Kidney (tissue), 14 donors: Measurements from ENCODE around the gene EFNA3. TPM values are rescaled to one million over a fixed set of nuclear protein-coding genes. Genes with fewer than 3 reads are reported as not detected.

Experiments used
- DNase-seq, 5 donors: peaks; one replicate each; pipeline ENCODE4 v3.0.0-alpha.2; 2013 to 2020
- FAIRE-seq: peaks from 2 replicates; lab custom pipeline; 2012; peaks lifted over from hg19 to GRCh38; lab: Jason Lieb, UNC
- H3K27ac ChIP-seq, 2 donors: one replicate each; pipeline ENCODE4 v1.7.0; 2013; ENCODE audit warnings: low read depth in 2 of 2, low read length in 2 of 2, inconsistent platforms in 1 of 2
- H3K27me3 ChIP-seq: one replicate; pipeline ENCODE4 v1.7.1; 2013; ENCODE audit warnings: low read length, inconsistent platforms; ENCODE audit not compliant: control insufficient read depth, insufficient read depth
- H3K36me3 ChIP-seq, 3 donors: one replicate each; pipeline versions ENCODE4 v1.7.0 to v1.7.1; 2013; ENCODE audit warnings: low read length in 3 of 3, control low read depth in 1 of 3, inconsistent platforms in 1 of 3; ENCODE audit not compliant: insufficient read depth in 3 of 3, control insufficient read depth in 2 of 3
- H3K4me1 ChIP-seq, 3 donors: one replicate each; pipeline versions ENCODE4 v1.7.0 to v1.7.1; 2013; ENCODE audit warnings: low read length in 3 of 3, inconsistent platforms in 1 of 3, low read depth in 1 of 3; ENCODE audit not compliant: control insufficient read depth in 2 of 3, insufficient read depth in 2 of 3
- H3K4me3 ChIP-seq, 3 donors: one replicate each; pipeline versions ENCODE4 v1.7.0 to v1.8.1; 2013; ENCODE audit warnings: low read length in 3 of 3, control low read depth in 1 of 3, inconsistent platforms in 1 of 3
- H3K9ac ChIP-seq, 3 donors: one replicate each; pipeline versions ENCODE4 v1.7.0 to v1.7.1; 2013; ENCODE audit warnings: low read length in 3 of 3, control low read depth in 1 of 3, inconsistent platforms in 1 of 3
- H3K9me3 ChIP-seq, 3 donors: one replicate each; pipeline versions ENCODE4 v1.7.0 to v1.7.1; 2013; ENCODE audit warnings: low read length in 3 of 3, control low read depth in 1 of 3, inconsistent platforms in 1 of 3; ENCODE audit not compliant: control insufficient read depth in 2 of 3, insufficient read depth in 1 of 3
- intact Hi-C: fragments of 100-400 bp; cut with DNase I; formaldehyde crosslinking; loops from one replicate; pipeline ENCODE4 v1.11.1; 2022
- polyA plus RNA-seq: library from polyadenylated mRNA; stranded (reverse); fragments of 350-450 nt; fragmentation: Illumina TruSeq; extraction: RNeasy Lipid Tissue Mini Kit (QIAGEN cat#74804); gene quantifications from one replicate; pipeline ENCODE4 v1.2.3, GENCODE V29; 2014; ENCODE audit warnings: low read depth, low replicate concordance; ENCODE audit not compliant: insufficient read depth
- total RNA-seq: library from RNA; stranded (reverse); fragmentation: NEBNext Ultra II Directional; extraction: Animal tissue kit (Norgen Biotek cat#: 25700); gene quantifications from one replicate; pipeline ENCODE4 v1.2.1, GENCODE V29; 2021
- TF ChIP-seq, protein P1 (sequence below): IDR thresholded peaks from 3 replicates; pipeline ENCODE4 v1.5.1; 2012; ENCODE audit warnings: mild to moderate bottlenecking, moderate library complexity, borderline replicate concordance; ENCODE audit not compliant: insufficient read depth; ENCODE audit errors: extremely low read depth
- donor health status: control.
- donor health status: control.
- donor health status: control.
- donor health status: control.
- donor health status: control.
- donor health status: DM: yes; HTN: yes; CAD: no.
- donor health status: Normal renal cell carcinoma (clear cell type).

EFNA3 gene
- total and polyA plus RNA-seq, 2 donors from 2014 or later = 1.2 to 1.7 TPM

DNA sequence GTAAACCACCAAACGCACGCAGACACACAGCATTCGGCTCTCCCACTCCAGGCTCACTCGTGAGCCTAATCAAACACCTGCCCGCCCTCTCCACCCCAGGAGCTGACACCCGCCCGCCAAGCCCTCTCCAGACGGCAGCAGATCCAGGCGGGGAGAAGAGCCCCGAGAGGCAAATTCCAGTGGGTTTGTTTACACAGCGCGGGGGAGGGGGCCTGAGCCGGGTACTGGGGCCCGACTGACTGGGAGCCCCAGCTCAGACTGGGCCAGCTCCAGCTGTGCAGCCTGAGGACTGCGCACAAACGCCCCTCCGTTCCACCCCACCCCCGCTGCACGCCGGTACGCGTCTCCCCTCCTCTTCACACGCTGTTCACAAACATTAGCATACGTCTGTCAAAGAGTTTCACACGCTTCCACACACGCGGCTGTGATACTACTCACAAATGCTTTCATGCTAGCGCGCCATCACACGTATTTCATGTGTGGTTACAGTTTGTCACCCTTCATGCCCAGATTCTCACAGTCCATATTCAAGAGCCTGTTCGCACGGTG is 48.0 kb downstream of the EFNA3 start:
- Histone ChIP-seq H3K4me3 (peak overlapping the region; percentile 36 to 99 (median 62)), H3K9me3 (no peaks in the 10 kb centered on the region), H3K4me1 (peaks cover 0 to 27% (median 26%) of the 10 kb centered on the region in 3 donors), H3K27me3 (no peaks in the 10 kb centered on the region), H3K27ac (peak overlapping the region; percentile 80 to 85), H3K9ac (no peak overlapping the region), H3K36me3 (peaks cover under 1 to 9% (median 5%) of the 10 kb centered on the region in 3 donors)
- DNase-seq (peak; percentile 64 to 83 (median 72)), FAIRE-seq (no peak)
- TF ChIP-seq, protein P1, sequence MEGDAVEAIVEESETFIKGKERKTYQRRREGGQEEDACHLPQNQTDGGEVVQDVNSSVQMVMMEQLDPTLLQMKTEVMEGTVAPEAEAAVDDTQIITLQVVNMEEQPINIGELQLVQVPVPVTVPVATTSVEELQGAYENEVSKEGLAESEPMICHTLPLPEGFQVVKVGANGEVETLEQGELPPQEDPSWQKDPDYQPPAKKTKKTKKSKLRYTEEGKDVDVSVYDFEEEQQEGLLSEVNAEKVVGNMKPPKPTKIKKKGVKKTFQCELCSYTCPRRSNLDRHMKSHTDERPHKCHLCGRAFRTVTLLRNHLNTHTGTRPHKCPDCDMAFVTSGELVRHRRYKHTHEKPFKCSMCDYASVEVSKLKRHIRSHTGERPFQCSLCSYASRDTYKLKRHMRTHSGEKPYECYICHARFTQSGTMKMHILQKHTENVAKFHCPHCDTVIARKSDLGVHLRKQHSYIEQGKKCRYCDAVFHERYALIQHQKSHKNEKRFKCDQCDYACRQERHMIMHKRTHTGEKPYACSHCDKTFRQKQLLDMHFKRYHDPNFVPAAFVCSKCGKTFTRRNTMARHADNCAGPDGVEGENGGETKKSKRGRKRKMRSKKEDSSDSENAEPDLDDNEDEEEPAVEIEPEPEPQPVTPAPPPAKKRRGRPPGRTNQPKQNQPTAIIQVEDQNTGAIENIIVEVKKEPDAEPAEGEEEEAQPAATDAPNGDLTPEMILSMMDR = no peak
- intact Hi-C loops = no loop called here

DNA sequence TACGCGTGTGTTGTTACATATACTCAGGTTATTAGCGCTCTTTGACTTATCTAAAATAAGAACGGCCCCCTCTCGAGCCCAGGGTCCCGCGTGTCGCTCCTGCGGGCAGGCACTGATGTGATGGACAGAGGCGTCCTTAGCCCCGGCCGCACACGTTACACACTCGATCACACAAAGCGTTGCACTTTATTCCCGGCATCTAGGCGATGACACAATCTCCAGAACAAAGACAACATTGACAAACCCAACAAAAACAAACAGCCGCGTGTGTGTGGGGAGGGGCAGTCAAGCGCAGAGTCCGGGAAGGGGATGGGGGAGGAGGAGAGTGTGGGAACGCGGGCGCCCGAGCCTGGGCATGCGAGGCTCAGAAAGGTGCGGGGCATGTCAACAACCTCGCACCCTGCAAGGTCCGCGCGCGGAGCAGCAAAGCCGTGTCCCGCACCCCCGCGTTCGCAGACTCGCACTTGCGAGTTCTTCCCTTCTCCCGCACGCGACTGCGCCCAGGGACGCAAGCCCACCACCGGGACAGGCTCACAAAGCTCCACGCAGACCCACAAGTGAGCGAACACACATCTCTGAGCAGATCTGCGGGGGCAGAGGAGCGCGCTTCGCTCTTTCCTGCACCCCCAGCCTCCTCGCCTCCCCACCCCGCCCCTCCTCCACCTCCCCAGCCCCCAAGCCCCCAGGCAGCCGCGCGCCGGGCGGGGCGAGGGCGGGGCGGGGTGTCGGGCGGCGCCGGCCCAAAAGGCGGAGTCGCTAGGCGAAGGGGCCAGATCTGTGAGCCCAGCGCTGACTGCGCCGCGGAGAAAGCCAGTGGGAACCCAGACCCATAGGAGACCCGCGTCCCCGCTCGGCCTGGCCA is 48.7 kb downstream of the EFNA3 start, which contains the start of gene EFNA1:
Gene EFNA1 (plus strand): TSS at position 772 of the 862 bp plus-strand sequence. CDS start 102 bp downstream, outside the sequence.
- intact Hi-C loops = no loop called here
- peaks cover 0 to 31% (median 26%) of the 10 kb centered on the region in 3 donors for H3K4me1 ChIP-seq
- peaks cover 3 to 12% (median 8%) of the 10 kb centered on the region in 3 donors for H3K36me3 ChIP-seq
- no peaks in the 10 kb centered on the region for H3K27me3 ChIP-seq
- TF ChIP-seq, protein P1 = no peak
- no peaks in the 10 kb centered on the region for H3K9me3 ChIP-seq
- FAIRE-seq (no peak), DNase-seq (peak; percentile 78 to 93 (median 84))
- H3K9ac ChIP-seq = peak within 1 kb of the TSS; percentile 20 to 83 (median 50)
- H3K27ac ChIP-seq = peak within 1 kb of the TSS; percentile 90 to 97
- H3K4me3 ChIP-seq = peak within 1 kb of the TSS; percentile 53 to 99 (median 96)

DNA sequence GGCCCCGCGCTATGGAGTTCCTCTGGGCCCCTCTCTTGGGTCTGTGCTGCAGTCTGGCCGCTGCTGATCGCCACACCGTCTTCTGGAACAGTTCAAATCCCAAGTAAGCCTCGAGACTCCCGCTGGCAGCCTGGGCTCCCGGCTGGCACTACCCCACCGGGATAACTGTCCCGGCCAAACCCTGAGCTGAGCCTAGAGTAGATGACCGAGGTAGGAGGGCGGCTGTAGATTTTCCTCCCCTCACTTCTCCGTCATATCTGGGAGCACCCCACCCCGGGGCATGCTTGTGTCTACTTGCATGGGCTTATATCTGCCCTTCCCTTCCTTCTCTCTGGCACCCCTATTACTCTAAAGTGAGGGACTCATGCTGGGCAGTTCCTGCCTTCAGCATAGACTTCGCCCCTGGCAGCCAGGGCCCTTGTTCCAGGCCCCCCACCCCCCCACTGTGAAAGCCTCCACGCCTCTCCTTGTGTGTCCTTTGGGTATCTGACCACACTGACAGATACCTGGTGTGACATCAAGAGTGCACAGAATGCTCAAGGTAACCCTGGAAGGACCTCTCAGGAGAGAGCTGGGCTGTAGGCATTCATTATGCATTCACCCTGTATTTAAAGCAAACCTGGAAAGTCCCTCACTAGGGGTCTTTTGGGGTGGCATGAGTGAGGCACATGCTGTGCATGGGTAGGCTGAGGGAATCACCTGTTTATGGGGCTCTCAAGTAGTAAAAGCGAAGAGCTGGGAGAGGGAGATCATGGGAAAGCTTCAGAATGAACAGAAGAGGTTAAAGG is 49.5 kb downstream of the EFNA3 start:
- Histone ChIP-seq H3K4me1 (peaks cover 0 to 31% (median 26%) of the 10 kb centered on the region in 3 donors), H3K9ac (peak overlapping the region; percentile 20 to 83 (median 50)), H3K36me3 (peaks cover 3 to 15% (median 9%) of the 10 kb centered on the region in 3 donors), H3K9me3 (no peaks in the 10 kb centered on the region), H3K4me3 (peak overlapping the region; percentile 46 to 99 (median 96)), H3K27me3 (no peaks in the 10 kb centered on the region), H3K27ac (peak overlapping the region; percentile 90 to 97)
- TF ChIP-seq, protein P1 = no peak
- DNase-seq = no peak
- intact Hi-C loops = no loop called here
- FAIRE-seq = no peak
